NCI-H2171 treated with DMSO at 0.1 percent for 48 hours (cell line): ENCODE data around the gene ARMC9.
"Not testable (repeated sequence)": the region's sequence is repeated elsewhere in the genome, so short reads cannot be mapped to it uniquely, and the experiment has no call there.

Source experiments
- DNase-seq: peaks from one replicate; lab custom pipeline; 2025; lab: John Stamatoyannopoulos, UW

ARMC9 gene

GRCh38 chr2:231182513-231182899 lies 15.9 kb upstream of the ARMC9 start:
- no peak for DNase-seq

GRCh38 chr2:231183851-231184250 lies 14.6 kb upstream of the ARMC9 start:
- DNase-seq, result no peak

- no peak for DNase-seq
Measured at GRCh38 chr2:231184319-231184718, 14.1 kb upstream of the ARMC9 start.

- no peak for DNase-seq
Measured at GRCh38 chr2:231185050-231185725, 13.2 kb upstream of the ARMC9 start.

- DNase-seq, result no peak
Measured at GRCh38 chr2:231185886-231186285, 12.5 kb upstream of the ARMC9 start.

GRCh38 chr2:231186325-231186724 lies 12.1 kb upstream of the ARMC9 start:
- no peak for DNase-seq

GRCh38 chr2:231187736-231188505 lies 10.5 kb upstream of the ARMC9 start:
- no peak for DNase-seq

GRCh38 chr2:231188506-231189170 lies 9.8 kb upstream of the ARMC9 start:
- no peak for DNase-seq

GRCh38 chr2:231189171-231189530 lies 9.3 kb upstream of the ARMC9 start:
- DNase-seq, result no peak

- no peak for DNase-seq
Measured at GRCh38 chr2:231189571-231190495, 8.6 kb upstream of the ARMC9 start.

- DNase-seq, result no peak
Measured at GRCh38 chr2:231190531-231191197, 7.8 kb upstream of the ARMC9 start.

- DNase-seq, result no peak
Measured at GRCh38 chr2:231191896-231192872, 6.2 kb upstream of the ARMC9 start.

GRCh38 chr2:231193216-231193615 lies 5.2 kb upstream of the ARMC9 start:
- DNase-seq, result no peak

- no peak for DNase-seq
Measured at GRCh38 chr2:231196592-231196991, 1.8 kb upstream of the ARMC9 start.

- DNase-seq, result not testable (repeated sequence)
Measured at GRCh38 chr2:231197196-231197595, 1.2 kb upstream of the ARMC9 start.

GRCh38 chr2:231197706-231198290 lies 633 bp upstream of the ARMC9 start:
- no peak for DNase-seq

GRCh38 chr2:231199219-231199618 lies 788 bp downstream of the ARMC9 start:
- DNase-seq, result no peak

GRCh38 chr2:231200805-231201474 lies 2.5 kb downstream of the ARMC9 start:
- DNase-seq, result no peak

- DNase-seq, result no peak
Measured at GRCh38 chr2:231201475-231201814, 3.0 kb downstream of the ARMC9 start.
